GM23338 (cell line): ENCODE measurements around the gene MESP2.

Experiments used
- CTCF ChIP-seq, 2 experiments: fragments of 200-600 bp in 1 of 2; sonication (generic) in 1 of 2; conservative IDR thresholded peaks; 2 replicates each; pipeline versions ENCODE4 v1.5.1 to v1.6.1; 2016 to 2017; ENCODE audit warnings: antibody characterized with exemption in 2 of 2, low read depth in 2 of 2, mild to moderate bottlenecking in 2 of 2, moderate library complexity in 1 of 2
- EZH2 ChIP-seq: fragments of 200-600 bp; sonication (generic); IDR thresholded peaks from one replicate; pipeline ENCODE4 v1.8.0; 2017; ENCODE audit warnings: antibody characterized with exemption, mild to moderate bottlenecking, low read depth; ENCODE audit not compliant: unreplicated experiment
- EZH2phosphoT487 ChIP-seq: fragments of 200-600 bp; sonication (generic); IDR thresholded peaks from one replicate; pipeline ENCODE4 v1.8.1; 2018; ENCODE audit warnings: antibody characterized with exemption; ENCODE audit not compliant: unreplicated experiment
- NANOG ChIP-seq: IDR thresholded peaks from 2 replicates; pipeline ENCODE4 v1.6.1; 2016; ENCODE audit warnings: antibody characterized with exemption, borderline replicate concordance
- POLR2AphosphoS5 ChIP-seq: IDR thresholded peaks from 2 replicates; pipeline ENCODE4 v1.6.1; 2016; ENCODE audit warnings: antibody characterized with exemption, low read depth
- REST ChIP-seq: IDR thresholded peaks from one replicate; pipeline ENCODE4 v1.6.1; 2018; ENCODE audit warnings: antibody characterized with exemption; ENCODE audit not compliant: unreplicated experiment
- STAT1 ChIP-seq: IDR thresholded peaks from one replicate; pipeline ENCODE4 v1.6.1; 2016; ENCODE audit warnings: antibody characterized with exemption; ENCODE audit not compliant: unreplicated experiment
- ZNF114 ChIP-seq: fragments of 250-450 bp; sonication (Bioruptor Pico); IDR thresholded peaks from 2 replicates; pipeline ENCODE4 v1.5.0; 2020; ENCODE audit warnings: mild to moderate bottlenecking, moderate library complexity

DNA sequence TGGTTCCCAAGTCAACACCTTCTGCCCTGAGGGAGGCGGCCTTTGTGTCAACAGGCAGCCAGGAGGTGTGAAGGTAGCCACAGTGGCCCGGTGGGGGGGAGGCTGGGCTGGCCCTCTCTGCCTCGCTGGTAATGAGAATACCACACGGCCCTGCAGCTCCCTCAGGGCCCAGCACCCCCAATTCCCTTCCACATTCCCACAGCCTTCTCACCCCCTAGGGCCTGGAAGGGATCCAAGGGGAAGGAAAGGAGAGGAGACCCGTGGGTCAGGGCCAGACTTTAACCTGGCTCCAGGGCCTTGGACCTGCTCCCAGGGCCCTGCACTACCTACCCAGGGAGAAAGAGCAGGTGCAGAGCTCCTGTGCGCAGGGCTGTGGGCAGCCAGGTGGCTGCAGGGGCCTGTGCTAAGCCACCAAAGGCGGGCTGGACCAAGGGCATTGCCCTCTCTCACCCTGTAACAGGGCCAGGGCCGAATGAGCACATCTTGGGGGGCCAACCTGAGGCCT lies 8.7 kb upstream of the MESP2 start:
- no peak for TF ChIP-seq EZH2phosphoT487
- TF ChIP-seq CTCF (conservative IDR thresholded peaks at IDR 0.05; ENCODE audit: low read depth in 2 of 2) = no peak
- TF ChIP-seq POLR2AphosphoS5 = no peak
- no peak for TF ChIP-seq ZNF114 (CRISPR knock-in tag)
- TF ChIP-seq EZH2 = no peak
- TF ChIP-seq REST = no peak
- TF ChIP-seq STAT1 = no peak
- no peak for TF ChIP-seq NANOG
